SK-N-MC (cell line): ENCODE data around the gene DNLZ.

ENCODE experiments used
- EZH2 ChIP-seq: fragments of 200-600 bp; sonication (generic); IDR thresholded peaks from one replicate; pipeline ENCODE4 v1.6.1; 2017; ENCODE audit warnings: antibody characterized with exemption
- FOXP2 ChIP-seq: optimal IDR thresholded peaks from 2 replicates; pipeline ENCODE3; 2011; ENCODE audit warnings: mild to moderate bottlenecking, moderate library complexity; ENCODE audit not compliant: insufficient read depth; ENCODE audit errors: extremely low read length, control extremely low read depth
- POLR2AphosphoS5 ChIP-seq: IDR thresholded peaks from 2 replicates; pipeline ENCODE4 v1.6.1; 2012; ENCODE audit warnings: mild to moderate bottlenecking, low read depth, low read length, borderline replicate concordance

DNA sequence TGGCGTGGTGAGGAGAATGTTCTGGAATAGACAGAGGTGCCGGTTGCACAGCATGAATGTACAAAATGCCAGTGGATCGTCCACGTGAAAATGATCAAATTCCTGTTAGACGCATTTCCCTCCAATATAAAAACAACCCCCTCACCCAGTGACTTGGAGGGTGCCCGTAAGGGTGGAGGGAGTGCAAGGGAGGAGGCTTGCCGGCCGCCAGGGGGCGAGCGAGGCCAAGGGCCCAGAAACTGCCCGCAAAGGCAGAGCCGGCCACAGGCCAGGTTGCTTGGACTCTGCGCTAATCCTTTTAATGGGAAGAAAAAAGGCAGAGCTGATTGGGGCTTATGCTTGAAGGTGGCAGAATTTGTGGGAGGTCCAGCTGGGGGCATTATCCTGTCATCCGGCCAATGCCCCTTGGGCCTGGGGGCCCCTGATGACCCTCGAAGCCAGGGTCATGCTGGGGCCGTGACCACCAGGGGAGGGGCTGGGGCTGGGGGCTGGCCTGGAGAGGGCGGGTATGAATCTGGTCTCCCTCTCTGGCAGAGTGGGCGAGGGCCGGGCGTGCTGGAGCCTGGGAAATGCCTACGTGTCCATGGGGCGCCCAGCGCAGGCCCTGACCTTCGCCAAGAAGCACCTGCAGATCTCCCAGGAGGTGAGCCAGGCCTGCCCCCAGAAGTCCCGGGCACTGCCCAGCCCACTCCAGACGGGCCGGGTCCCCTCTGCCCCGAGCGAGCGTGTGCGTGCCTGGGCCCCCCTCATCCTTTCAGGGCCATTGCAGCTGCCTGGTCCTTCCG lies 24.2 kb downstream of the DNLZ start:
- TF ChIP-seq EZH2 (no peak), POLR2AphosphoS5 (no peak), FOXP2 (no peak)
